GM12878 (cell line): ENCODE results near the gene NCKAP5. TPM values are rescaled to one million over a fixed set of nuclear protein-coding genes. Genes with fewer than 3 reads are reported as not detected.

ENCODE experiments used
- ATAC-seq: fragments of 200-7000 bp; cut with Tn5 transposase; 3 replicates; pipeline ENCODE4 v1.9.1; 2020; ENCODE audit warnings: mild to moderate bottlenecking, moderate library complexity
- BruUV-seq: library from RNA; stranded (reverse); fragments of 400-500 nt; replicated peaks from 2 replicates; lab custom pipeline; 2021; lab: Mats Ljungman, UMichigan
- CTCF ChIA-PET: fragments of 300-600 bp; sonication (Branson Sonifier 250); formaldehyde crosslinking; extraction: SDS; loops from one replicate; lab custom pipeline; 2021; ENCODE audit warnings: inconsistent platforms; lab: Yijun Ruan, JAX
- POLR2A ChIA-PET: fragments of 350-600 bp; formaldehyde crosslinking; extraction: SDS; loops from one replicate; lab custom pipeline; 2021; ENCODE audit warnings: inconsistent platforms; lab: Charles Lee
- RAD21 ChIA-PET: fragments of 300-600 bp; sonication (Branson Sonifier 250); formaldehyde crosslinking; loops from one replicate; lab custom pipeline; 2023; ENCODE audit warnings: antibody characterized with exemption; ENCODE audit not compliant: unreplicated experiment; lab: Charles Lee
- SMC1A ChIA-PET: fragments of 300-600 bp; sonication (Branson Sonifier 250); formaldehyde crosslinking; loops from one replicate; lab custom pipeline; 2023; ENCODE audit not compliant: unreplicated experiment, uncharacterized antibody; lab: Charles Lee
- DNase-seq: peaks from one replicate; pipeline ENCODE4 v3.0.0-alpha.2; 2011; ENCODE audit warnings: low read depth, low spot score
- FAIRE-seq: peaks from 3 replicates; lab custom pipeline; 2011; peaks lifted over from hg19 to GRCh38; lab: Jason Lieb, UNC
- H2AFZ ChIP-seq: 2 replicates; pipeline ENCODE4 v1.6.0; 2011; ENCODE audit warnings: low read depth, low read length, control low read depth; ENCODE audit not compliant: control insufficient read depth
- H3K27ac ChIP-seq: 2 replicates; pipeline ENCODE4 v1.5.1; 2011; ENCODE audit warnings: control low read depth; ENCODE audit not compliant: control insufficient read depth, insufficient read depth
- H3K27me3 ChIP-seq, 2 experiments: replicated peaks in 1 of 2; 2 replicates each; pipeline versions ENCODE4 v1.6.0 to v1.6.1; 2011; ENCODE audit warnings: low read length in 1 of 2; ENCODE audit not compliant: control insufficient read depth in 2 of 2, insufficient read depth in 2 of 2
- H3K36me3 ChIP-seq, 2 experiments: 2 replicates each; pipeline ENCODE4 v1.5.1; 2011; ENCODE audit warnings: low read length in 1 of 2; ENCODE audit not compliant: control insufficient read depth in 2 of 2, insufficient read depth in 2 of 2
- H3K4me1 ChIP-seq: 2 replicates; pipeline ENCODE4 v1.6.1; 2011; ENCODE audit warnings: mild to moderate bottlenecking, low read length, moderate library complexity, mixed read lengths; ENCODE audit not compliant: control insufficient read depth, insufficient read depth
- H3K4me2 ChIP-seq: 2 replicates; pipeline ENCODE4 v1.6.0; 2011; ENCODE audit warnings: control low read depth; ENCODE audit not compliant: control insufficient read depth, insufficient read depth
- H3K4me3 ChIP-seq: fragments of 200-600 bp; sonication (generic); 2 replicates; pipeline ENCODE4 v1.5.1; 2016
- H3K79me2 ChIP-seq: 2 replicates; pipeline ENCODE4 v1.6.0; 2011; ENCODE audit warnings: low read length; ENCODE audit not compliant: control insufficient read depth, insufficient read depth
- H3K9ac ChIP-seq: 2 replicates; pipeline ENCODE4 v1.8.0; 2011; ENCODE audit warnings: low read length, control low read depth, mixed read lengths; ENCODE audit not compliant: control insufficient read depth, insufficient read depth
- H3K9me3 ChIP-seq: replicated peaks from 3 replicates; pipeline ENCODE4 v1.5.1; 2011; ENCODE audit warnings: mild to moderate bottlenecking, low read length; ENCODE audit not compliant: control insufficient read depth, insufficient read depth
- H4K20me1 ChIP-seq: 2 replicates; pipeline ENCODE4 v1.6.0; 2011; ENCODE audit not compliant: control insufficient read depth, insufficient read depth
- POLR2A ChIP-seq: IDR thresholded peaks from 2 replicates; pipeline ENCODE4 v1.6.1; 2011; ENCODE audit warnings: low read depth, mild to moderate bottlenecking, low read length
- RELA ChIP-seq: fragments of 450-650 bp; IDR thresholded peaks from 2 replicates; pipeline ENCODE4 v1.8.0; 2014; ENCODE audit warnings: borderline replicate concordance; ENCODE audit not compliant: partially characterized antibody
- ZNF592 ChIP-seq: fragments of 450-650 bp; IDR thresholded peaks from 2 replicates; pipeline ENCODE4 v1.6.1; 2017; ENCODE audit warnings: mild to moderate bottlenecking, moderate library complexity
- WGBS: methylation state at CpG from one replicate; pipeline ENCODE4 v1.1.6; 2016; ENCODE audit warnings: low lambda C conversion rate; ENCODE audit not compliant: insufficient replicate concordance, insufficient coverage; ENCODE audit errors: missing lambda C conversion rate; 5-methylcytosine and 5-hydroxymethylcytosine counted together
- in situ Hi-C: fragments of 300-500 bp; cut with MboI; formaldehyde crosslinking; loops from 9 replicates; pipeline ENCODE4 v1.14.3; 2018; ENCODE audit warnings: mixed read lengths
- intact Hi-C: fragments of 100-400 bp; cut with micrococcal nuclease; formaldehyde crosslinking; loops from one replicate; pipeline ENCODE4 v1.14.2; 2022; ENCODE audit not compliant: unreplicated experiment
- polyA plus RNA-seq, 11 experiments: library from polyadenylated mRNA; depleted of rRNA in 4 of 11; unstranded in 6 of 11; stranded (reverse) in 5 of 11; fragments of >200 nt; fragmentation: Nextera tagmentation in 4 of 11; fragmentation: Illumina TruSeq in 1 of 11; extraction: Ambion mirVana in 4 of 11; extraction: Trizol in 1 of 11; gene quantifications; 1 replicate in 1 of 11; 2 replicates in 10 of 11; pipeline versions ENCODE4 v1.2.1 to v1.2.3, GENCODE V29; 2011 to 2016; ENCODE audit warnings: inconsistent platforms in 2 of 11, missing spikeins in 2 of 11, low read depth in 1 of 11
- total RNA-seq, 4 experiments: library from RNA; depleted of rRNA in 3 of 4; stranded (reverse); fragments of >200 nt in 3 of 4; fragmentation: Illumina TruSeq in 1 of 4; extraction: Trizol in 1 of 4; gene quantifications; 2 replicates each; pipeline versions ENCODE4 v1.2.1 to v1.2.3, GENCODE V29; 2013 to 2021
- TF ChIP-seq, protein P1 (sequence below), 3 experiments: IDR thresholded peaks in 2 of 3; conservative IDR thresholded peaks in 1 of 3; 2 replicates each; pipeline ENCODE4 v1.5.1; 2011; ENCODE audit warnings: low read depth in 3 of 3, low read length in 3 of 3, mild to moderate bottlenecking in 3 of 3, control low read depth in 2 of 3, moderate library complexity in 2 of 3, inconsistent platforms in 1 of 3, mixed read lengths in 1 of 3; ENCODE audit not compliant: control insufficient read depth in 2 of 3, insufficient read depth in 1 of 3; ENCODE audit errors: extremely low read depth in 1 of 3

The NCKAP5 gene
- total and polyA plus RNA-seq, 10 of the 15 experiments (the other 5 are each of a cell fraction or from before 2014, with no cell fraction given): 0.06 to 0.44 (median 0.16) TPM

DNA sequence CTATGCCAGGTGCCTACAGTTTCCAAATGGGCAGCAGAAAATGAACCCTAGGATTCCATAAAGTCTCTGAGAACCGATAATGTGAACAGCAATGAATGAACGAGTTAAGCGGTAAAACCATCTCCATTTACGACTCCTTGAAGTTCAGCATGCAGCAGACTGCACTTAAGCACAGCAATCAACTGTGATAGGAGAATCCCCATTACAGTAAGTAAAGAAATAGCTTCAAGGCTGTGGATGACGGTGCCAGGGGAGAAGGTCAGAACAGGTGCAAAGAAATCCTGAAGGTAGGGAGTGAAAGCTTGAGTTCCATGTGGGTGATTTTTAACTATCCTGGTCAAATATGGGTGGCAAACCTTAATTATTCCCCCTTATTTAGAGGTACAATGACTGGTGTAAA is 444.4 kb downstream of the NCKAP5 start (continued):
- TF ChIP-seq ZNF592 (no peak), RELA (no peak)
- TF ChIP-seq, all 136 proteins: peak for 0

DNA sequence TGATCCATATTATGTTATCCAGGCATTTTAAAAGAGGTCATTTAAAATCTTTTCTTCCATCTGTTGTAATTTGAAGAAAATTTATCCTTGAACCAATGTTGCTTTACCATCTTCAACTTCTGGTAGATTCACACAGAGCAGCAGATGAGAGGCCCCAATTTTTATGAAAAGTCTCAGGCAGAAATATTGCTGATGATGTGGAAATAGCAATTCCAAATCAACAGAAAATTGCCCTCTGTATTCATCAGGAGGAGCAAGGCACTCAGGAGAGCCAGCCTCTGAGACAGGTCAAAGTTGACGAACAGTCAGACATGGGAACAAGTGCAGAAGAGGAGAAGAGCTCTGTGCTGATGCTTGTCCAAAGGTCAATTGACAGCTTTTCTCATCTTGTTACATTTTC is 444.9 kb downstream of the NCKAP5 start:
- FAIRE-seq: no peak
- BruUV-seq: no TSS peak

More for the DNA sequence above, 444.9 kb downstream of the NCKAP5 start:
- H3K27ac ChIP-seq: no peak overlapping the region
- H3K79me2 ChIP-seq: no peaks in the 10 kb centered on the region
- POLR2A ChIA-PET: no interaction called here
- no peak overlapping the region for H2AFZ ChIP-seq
- TF ChIP-seq, protein P1, sequence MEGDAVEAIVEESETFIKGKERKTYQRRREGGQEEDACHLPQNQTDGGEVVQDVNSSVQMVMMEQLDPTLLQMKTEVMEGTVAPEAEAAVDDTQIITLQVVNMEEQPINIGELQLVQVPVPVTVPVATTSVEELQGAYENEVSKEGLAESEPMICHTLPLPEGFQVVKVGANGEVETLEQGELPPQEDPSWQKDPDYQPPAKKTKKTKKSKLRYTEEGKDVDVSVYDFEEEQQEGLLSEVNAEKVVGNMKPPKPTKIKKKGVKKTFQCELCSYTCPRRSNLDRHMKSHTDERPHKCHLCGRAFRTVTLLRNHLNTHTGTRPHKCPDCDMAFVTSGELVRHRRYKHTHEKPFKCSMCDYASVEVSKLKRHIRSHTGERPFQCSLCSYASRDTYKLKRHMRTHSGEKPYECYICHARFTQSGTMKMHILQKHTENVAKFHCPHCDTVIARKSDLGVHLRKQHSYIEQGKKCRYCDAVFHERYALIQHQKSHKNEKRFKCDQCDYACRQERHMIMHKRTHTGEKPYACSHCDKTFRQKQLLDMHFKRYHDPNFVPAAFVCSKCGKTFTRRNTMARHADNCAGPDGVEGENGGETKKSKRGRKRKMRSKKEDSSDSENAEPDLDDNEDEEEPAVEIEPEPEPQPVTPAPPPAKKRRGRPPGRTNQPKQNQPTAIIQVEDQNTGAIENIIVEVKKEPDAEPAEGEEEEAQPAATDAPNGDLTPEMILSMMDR (IDR thresholded peaks at IDR 0.05 in 2 of 3, conservative IDR thresholded peaks at IDR 0.05 in 1 of 3; ENCODE audit: control insufficient read depth in 2 of 3, extremely low read depth in 1 of 3, insufficient read depth in 1 of 3, low read depth in 3 of 3, low read length in 3 of 3): no peak
- no peak for TF ChIP-seq POLR2A
- H3K4me1 ChIP-seq: no peaks in the 10 kb centered on the region
- no peaks in the 10 kb centered on the region for H3K36me3 ChIP-seq
- SMC1A ChIA-PET: interaction anchor here (1.5 kb wide), 1 partner anchor 17 kb away, joined by 3 read pairs; no protein-coding TSS in a partner anchor
- no peaks in the 10 kb centered on the region for H3K27me3 ChIP-seq
- no peak overlapping the region for H3K4me2 ChIP-seq
- in situ Hi-C loops: no loop called here
- ATAC-seq (no peak), DNase-seq (no peak)
- CTCF ChIA-PET: no interaction called here
- H3K4me3 ChIP-seq: no peak overlapping the region
- H4K20me1 ChIP-seq: no peaks in the 10 kb centered on the region
- WGBS: 50% methylated on average over 1 of the region's 1 CpG
- no peak overlapping the region for H3K9ac ChIP-seq
- RAD21 ChIA-PET: no interaction called here
- intact Hi-C loops: no loop called here
- no peaks in the 10 kb centered on the region for H3K9me3 ChIP-seq
